T-helper 1 cell treated with Interleukin-12 subunit alpha and Interleukin-12 subunit beta and Interleukin-4 antibody, amounts not matched to agents 30 μg/mL and 1 μg/mL, for 36 hours (primary cell): ENCODE results near the gene SCYL1.

Experiments used
- H3K27ac Mint-ChIP-seq: one replicate; pipeline ENCODE4 v1.8.0; 2021; ENCODE audit warnings: mild to moderate bottlenecking, mixed read lengths
- H3K27me3 Mint-ChIP-seq: one replicate; pipeline ENCODE4 v1.8.0; 2021; ENCODE audit warnings: low read depth, mixed read lengths
- H3K36me3 Mint-ChIP-seq: one replicate; pipeline ENCODE4 v1.8.0; 2021; ENCODE audit warnings: low read depth, mixed read lengths
- H3K4me1 Mint-ChIP-seq: one replicate; pipeline ENCODE4 v1.8.0; 2021; ENCODE audit warnings: low read depth, mixed read lengths
- H3K4me3 Mint-ChIP-seq: one replicate; pipeline ENCODE4 v1.8.0; 2021; ENCODE audit warnings: mild to moderate bottlenecking, moderate library complexity, mixed read lengths
- H3K9me3 Mint-ChIP-seq: one replicate; pipeline ENCODE4 v1.8.0; 2021; ENCODE audit warnings: mixed read lengths

The SCYL1 gene

DNA sequence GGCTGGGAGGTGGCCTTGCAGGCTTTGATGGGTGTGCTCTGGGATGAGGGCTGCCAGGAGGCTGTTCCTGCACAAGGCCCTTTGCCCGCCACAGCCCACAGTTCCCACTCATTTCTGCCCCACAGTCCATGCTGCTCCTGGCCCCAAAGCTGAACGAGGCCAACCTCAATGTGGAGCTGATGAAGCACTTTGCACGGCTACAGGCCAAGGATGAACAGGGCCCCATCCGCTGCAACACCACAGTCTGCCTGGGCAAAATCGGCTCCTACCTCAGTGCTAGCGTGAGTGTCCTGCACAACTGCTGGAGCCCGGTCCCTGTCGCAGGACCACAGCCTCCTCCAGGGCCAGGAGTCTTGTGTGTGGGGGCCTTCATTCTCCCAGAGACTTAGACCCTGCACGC is 10.2 kb downstream of the SCYL1 start:
- Mint-ChIP-seq H3K36me3 (peaks cover 22% of the 10 kb centered on the region), H3K27ac (no peak overlapping the region), H3K4me1 (peaks cover 3% of the 10 kb centered on the region), H3K4me3 (no peak overlapping the region), H3K27me3 (no peaks in the 10 kb centered on the region), H3K9me3 (no peaks in the 10 kb centered on the region)

DNA sequence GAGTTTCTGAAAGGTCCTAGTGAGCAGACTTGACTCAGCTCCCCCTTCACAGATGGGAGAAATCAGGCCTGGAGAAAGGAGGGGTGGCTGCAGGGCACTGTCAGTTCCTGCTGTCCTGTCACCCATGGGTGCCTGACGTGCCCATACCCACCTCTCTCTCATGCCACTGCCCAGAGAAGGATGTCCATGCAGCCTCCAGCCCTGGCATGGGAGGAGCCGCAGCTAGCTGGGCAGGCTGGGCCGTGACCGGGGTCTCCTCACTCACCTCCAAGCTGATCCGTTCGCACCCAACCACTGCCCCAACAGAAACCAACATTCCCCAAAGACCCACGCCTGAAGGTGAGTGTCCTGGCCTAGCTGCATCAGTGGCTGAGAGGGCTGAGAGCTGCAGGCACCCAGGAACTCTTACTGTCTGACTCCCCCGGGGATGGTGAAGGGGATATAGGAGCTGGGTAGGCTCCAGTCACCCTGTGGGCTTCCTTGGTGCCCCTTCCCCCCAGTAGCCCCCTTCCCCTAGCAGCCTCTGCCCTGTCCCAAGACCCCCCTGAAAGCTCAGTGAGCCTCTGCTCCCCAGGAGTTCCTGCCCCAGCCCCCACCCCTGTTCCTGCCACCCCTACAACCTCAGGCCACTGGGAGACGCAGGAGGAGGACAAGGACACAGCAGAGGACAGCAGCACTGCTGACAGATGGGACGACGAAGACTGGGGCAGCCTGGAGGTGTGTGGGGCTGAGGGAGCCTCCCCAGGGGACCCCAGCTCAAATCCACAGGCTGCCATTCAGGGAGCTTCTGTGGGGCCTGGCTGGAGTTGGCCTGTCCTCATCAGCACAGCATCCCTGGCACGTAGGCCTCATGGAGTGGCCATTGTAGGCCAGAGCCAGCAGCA is 11.8 kb downstream of the SCYL1 start:
- H3K27me3 Mint-ChIP-seq, result no peaks in the 10 kb centered on the region
- no peaks in the 10 kb centered on the region for H3K9me3 Mint-ChIP-seq
- peaks cover 13% of the 10 kb centered on the region for H3K36me3 Mint-ChIP-seq
- H3K4me1 Mint-ChIP-seq, result peaks cover 3% of the 10 kb centered on the region
- H3K27ac Mint-ChIP-seq, result no peak overlapping the region
- no peak overlapping the region for H3K4me3 Mint-ChIP-seq

DNA sequence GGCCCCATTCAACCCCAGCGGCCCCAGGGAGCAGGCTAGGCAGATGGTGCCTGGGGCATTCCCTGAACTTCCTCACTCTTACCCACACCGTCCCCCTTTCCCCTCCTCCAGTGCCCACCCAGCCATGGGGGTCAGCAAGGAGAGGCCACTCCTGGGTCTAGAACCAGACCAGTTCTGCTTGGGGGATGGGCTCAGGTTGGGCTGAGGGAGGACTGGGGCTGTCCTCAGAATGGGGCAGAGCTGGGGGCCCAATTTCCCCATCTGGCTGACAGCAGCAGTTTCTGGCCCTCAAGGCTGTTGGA is 12.4 kb downstream of the SCYL1 start:
- Mint-ChIP-seq H3K27ac (no peak overlapping the region), H3K36me3 (peaks cover 10% of the 10 kb centered on the region), H3K27me3 (no peaks in the 10 kb centered on the region), H3K4me3 (peak overlapping the region; percentile 10), H3K4me1 (peaks cover 6% of the 10 kb centered on the region), H3K9me3 (no peaks in the 10 kb centered on the region)

GRCh38 chr11:65537620-65538231 is 12.8 kb downstream of the SCYL1 start:
- H3K4me3 Mint-ChIP-seq, result peak overlapping the region; percentile 10
- no peaks in the 10 kb centered on the region for H3K9me3 Mint-ChIP-seq
- peaks cover 6% of the 10 kb centered on the region for H3K4me1 Mint-ChIP-seq
- peaks cover 12% of the 10 kb centered on the region for H3K36me3 Mint-ChIP-seq
- no peak overlapping the region for H3K27ac Mint-ChIP-seq
- no peaks in the 10 kb centered on the region for H3K27me3 Mint-ChIP-seq

- H3K9me3 Mint-ChIP-seq, result no peaks in the 10 kb centered on the region
- H3K27me3 Mint-ChIP-seq, result no peaks in the 10 kb centered on the region
- H3K4me3 Mint-ChIP-seq, result no peak overlapping the region
- peaks cover 12% of the 10 kb centered on the region for H3K36me3 Mint-ChIP-seq
- peaks cover 6% of the 10 kb centered on the region for H3K4me1 Mint-ChIP-seq
- no peak overlapping the region for H3K27ac Mint-ChIP-seq
These were observed 13.5 kb downstream of the SCYL1 start for GRCh38 chr11:65538232-65538914.

DNA sequence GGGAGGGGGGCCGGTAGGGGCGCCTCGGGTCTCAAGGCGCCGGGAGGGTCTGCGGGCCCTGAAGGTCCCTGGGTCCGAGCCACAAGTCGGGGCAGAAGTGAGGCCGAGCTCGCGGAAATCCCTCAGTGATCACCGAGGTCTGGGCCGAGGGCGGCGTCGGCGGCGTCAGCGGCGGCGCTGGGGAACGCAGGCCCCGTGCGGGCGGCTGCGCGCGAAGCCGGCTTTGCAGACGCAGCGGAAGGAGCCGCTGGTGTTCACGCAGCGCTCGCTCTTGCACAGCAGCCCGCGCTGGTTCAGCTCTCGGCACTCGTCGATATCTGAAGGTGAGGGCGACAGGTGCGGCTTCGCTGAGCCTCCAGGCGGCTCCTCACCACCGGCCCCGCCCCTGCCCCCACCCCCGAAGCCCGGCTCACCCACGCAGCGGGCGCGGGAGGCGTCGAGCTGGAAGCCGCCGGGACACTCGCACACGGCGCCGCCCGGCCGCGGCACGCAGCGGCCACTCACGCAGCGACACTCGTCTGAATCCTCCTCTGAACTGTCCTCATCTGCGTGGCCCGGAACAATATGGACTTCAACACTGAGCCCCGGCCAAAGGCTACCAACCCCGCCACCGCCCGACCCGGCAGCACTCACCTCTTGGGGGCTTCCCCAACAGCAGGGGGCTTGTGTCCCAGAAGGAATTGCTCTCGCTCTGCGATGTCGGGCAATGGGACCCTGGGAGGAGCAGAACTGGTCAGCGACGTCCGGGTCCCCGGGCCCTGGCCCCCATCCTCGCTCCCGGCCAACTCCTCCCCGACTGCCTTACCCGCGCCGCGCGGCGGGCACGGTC is 14.2 kb downstream of the SCYL1 start:
- H3K4me3 Mint-ChIP-seq, result no peak overlapping the region
- H3K27ac Mint-ChIP-seq, result no peak overlapping the region
- H3K27me3 Mint-ChIP-seq, result no peaks in the 10 kb centered on the region
- H3K36me3 Mint-ChIP-seq, result peaks cover 14% of the 10 kb centered on the region
- no peaks in the 10 kb centered on the region for H3K9me3 Mint-ChIP-seq
- peaks cover 8% of the 10 kb centered on the region for H3K4me1 Mint-ChIP-seq

DNA sequence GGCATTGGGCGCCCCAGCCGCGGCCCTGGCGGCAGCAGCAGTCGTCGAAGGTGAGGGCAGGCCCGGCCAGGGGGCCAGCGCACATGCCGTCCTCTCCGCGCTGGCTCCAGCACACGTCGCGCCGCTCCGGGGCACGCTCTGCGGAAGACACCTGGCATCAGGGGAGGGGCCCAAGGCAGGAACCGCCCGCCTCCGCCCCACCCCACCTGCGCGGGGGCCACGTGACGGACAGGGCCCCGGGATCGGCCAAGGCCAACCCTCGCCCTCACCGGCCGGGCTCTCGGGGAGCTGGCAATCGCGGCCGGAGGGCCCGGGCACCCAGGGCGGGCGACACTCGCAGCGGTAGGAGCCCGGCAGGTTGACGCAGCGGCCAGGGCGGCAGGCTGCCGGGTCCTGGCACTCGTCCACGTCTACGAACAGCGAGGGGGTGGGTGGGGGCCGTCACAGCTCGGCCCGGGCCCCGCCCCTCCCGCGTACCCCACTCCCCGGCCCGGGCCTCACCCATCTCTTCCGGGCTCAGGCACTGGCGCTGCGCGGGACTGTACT is 14.9 kb downstream of the SCYL1 start:
- no peaks in the 10 kb centered on the region for H3K27me3 Mint-ChIP-seq
- peak overlapping the region; percentile 80 for H3K27ac Mint-ChIP-seq
- H3K4me3 Mint-ChIP-seq, result peak overlapping the region; percentile 86
- H3K4me1 Mint-ChIP-seq, result peaks cover 14% of the 10 kb centered on the region
- H3K36me3 Mint-ChIP-seq, result peaks cover 15% of the 10 kb centered on the region
- no peaks in the 10 kb centered on the region for H3K9me3 Mint-ChIP-seq

DNA sequence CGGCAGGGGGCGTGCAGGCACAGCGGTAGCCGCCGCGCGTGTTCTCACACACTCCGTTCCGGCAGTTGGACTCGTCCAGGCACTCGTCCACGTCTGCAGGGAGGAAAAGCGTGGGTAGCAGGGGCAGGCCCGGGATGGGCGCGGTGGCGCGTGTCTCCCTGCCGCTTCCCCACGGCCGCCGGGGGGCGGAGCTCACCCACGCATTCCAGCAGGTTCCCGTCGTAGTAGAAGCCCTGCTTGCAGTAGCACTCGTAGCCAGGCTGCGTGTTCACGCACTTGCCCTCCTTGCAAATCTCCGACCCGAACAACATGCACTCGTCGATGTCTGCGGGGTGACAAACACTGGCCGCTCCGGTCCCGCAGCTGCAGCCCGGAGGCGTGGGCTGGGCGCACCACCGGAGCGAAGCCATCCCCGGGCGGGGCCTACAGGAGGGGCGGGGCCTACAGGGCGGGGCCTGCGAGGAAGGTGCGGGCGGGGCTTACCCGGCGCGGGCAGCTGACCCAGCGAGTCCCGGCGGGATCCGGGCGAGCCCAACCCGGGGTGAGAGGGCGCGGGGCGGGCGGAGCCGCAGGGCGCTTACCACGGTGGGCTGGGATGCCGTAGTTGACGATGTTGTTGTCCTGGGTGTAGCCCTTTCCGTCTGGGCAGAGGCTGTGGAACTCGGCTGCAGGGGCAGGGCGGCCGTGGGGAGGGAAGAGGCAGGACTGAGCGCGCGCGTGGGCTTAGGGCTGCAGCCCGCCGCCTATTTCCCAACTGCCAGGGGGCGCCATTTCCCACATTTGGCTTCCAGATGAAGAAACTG is 15.6 kb downstream of the SCYL1 start:
- Mint-ChIP-seq H3K9me3 (no peaks in the 10 kb centered on the region), H3K27ac (peak overlapping the region; percentile 80), H3K4me1 (peaks cover 17% of the 10 kb centered on the region), H3K4me3 (peak overlapping the region; percentile 86), H3K27me3 (no peaks in the 10 kb centered on the region), H3K36me3 (peaks cover 18% of the 10 kb centered on the region)

DNA sequence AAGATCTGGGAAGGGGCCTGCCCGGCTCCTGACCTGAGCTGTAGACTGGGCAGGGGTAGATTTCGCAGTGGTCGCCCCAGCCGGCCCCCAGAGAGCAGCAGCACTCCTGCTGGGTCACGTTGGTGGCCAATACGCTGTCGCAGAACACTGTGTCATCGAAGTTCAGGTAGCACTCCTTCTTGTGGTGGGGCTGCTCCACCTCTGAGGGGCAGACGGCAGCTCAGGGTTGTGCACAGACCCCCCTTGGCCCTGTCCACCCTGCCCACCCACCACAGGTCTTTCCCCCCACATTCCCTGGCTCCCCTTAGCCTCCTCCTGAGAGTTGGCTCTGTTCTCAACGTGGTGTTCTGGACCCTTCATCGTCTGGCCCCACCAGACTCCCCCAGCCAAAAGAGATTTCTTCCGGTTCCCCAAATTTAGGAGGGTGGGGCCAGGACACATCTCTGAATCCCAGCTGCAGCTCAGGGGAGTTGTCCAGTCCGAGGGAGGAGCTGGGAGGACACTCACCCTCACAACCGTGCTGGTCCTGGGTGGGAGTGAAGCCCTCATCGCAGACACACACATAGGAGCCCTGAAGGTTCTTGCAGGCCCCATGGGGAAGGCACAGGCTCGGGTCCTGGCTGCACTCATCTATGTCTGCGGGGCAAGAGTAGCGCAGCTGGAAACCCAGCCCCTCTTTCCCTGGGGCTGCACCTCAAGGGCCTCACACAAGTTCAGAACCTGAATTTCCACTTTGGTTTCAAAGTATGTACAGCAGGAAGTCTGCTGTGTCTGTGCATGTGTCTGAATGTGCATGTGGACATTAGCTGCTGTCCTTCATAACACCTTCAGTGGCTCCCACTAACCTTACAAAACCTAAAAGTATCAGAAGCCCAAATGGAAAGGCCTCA is 16.5 kb downstream of the SCYL1 start:
- H3K27ac Mint-ChIP-seq, result peak overlapping the region; percentile 73
- peaks cover 24% of the 10 kb centered on the region for H3K4me1 Mint-ChIP-seq
- no peaks in the 10 kb centered on the region for H3K27me3 Mint-ChIP-seq
- peaks cover 23% of the 10 kb centered on the region for H3K36me3 Mint-ChIP-seq
- peak overlapping the region; percentile 86 for H3K4me3 Mint-ChIP-seq
- no peaks in the 10 kb centered on the region for H3K9me3 Mint-ChIP-seq

DNA sequence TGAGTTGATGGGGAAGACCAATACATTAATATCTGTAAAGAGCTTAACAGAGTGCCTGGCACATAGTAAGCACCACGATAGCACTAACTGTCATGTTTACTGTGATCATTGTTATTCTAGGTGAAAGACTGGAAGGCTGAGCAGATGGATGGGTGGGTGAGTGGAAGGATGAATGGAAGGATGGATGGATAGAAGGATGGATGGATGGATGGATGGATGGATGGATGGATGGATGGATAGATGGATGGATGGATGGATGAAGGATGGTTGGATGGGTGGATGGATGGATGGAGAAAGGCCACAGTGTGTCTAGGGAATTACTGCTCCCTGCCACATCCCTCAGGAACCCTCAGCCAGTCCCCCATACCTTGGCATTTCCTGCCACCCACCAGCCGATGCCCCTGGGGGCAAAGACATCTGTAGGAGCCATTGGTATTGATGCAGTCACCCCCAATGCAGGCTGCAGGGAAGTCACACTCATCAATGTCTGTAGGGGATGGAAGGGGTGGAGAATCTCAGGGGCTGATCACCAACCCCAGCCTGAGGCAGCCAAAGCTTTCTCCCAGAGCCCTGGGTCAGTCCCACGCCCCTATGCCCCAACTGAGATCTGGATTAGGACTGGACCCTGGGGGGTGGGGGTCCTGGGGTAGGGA is 18.0 kb downstream of the SCYL1 start:
- Mint-ChIP-seq H3K9me3 (no peaks in the 10 kb centered on the region), H3K27ac (no peak overlapping the region), H3K4me3 (no peak overlapping the region), H3K36me3 (peaks cover 21% of the 10 kb centered on the region), H3K4me1 (peaks cover 26% of the 10 kb centered on the region), H3K27me3 (no peaks in the 10 kb centered on the region)

GRCh38 chr11:65545853-65546216 is 21.0 kb downstream of the SCYL1 start:
- H3K27ac Mint-ChIP-seq, result peak overlapping the region; percentile 77
- peaks cover 38% of the 10 kb centered on the region for H3K4me1 Mint-ChIP-seq
- H3K9me3 Mint-ChIP-seq, result no peaks in the 10 kb centered on the region
- H3K4me3 Mint-ChIP-seq, result peak overlapping the region; percentile 73
- peaks cover 35% of the 10 kb centered on the region for H3K36me3 Mint-ChIP-seq
- no peaks in the 10 kb centered on the region for H3K27me3 Mint-ChIP-seq

DNA sequence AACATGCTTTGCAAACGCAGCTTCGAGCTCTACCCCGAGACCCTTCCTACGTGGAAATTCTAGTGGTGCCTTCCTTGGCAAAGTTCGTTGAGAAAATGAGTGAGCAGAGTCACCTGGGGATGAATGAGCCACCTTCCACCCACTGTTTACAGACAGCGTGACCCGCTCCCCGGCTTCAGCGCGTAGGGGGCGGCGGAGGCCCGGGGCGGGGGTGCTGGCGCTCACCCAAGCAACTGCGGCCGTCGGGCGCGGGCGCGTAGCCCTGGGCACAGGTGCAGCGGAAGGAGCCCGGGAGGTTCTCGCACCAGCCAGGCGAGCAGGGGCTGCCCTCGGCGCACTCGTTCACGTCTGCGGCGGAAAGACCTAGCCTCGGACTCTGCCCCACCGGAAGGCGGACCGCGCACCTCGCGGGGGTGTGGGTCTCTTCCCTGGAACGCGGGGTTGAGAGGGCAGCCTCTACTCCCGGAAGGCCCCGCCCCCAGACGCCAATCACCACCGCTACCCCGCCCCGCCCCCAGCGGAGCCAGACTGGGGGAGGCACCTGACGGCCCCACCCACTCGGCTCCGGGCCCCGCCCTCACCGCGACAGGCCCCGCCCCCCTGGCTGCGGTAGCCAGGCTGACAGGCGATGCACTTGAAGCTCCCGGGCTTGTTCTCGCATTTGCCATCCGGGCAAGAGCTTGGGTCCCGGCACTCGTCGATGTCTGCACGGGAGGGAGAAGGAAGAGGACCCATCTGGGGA is 21.5 kb downstream of the SCYL1 start:
- H3K27ac Mint-ChIP-seq, result peak overlapping the region; percentile 79
- H3K36me3 Mint-ChIP-seq, result peaks cover 40% of the 10 kb centered on the region
- H3K4me3 Mint-ChIP-seq, result peak overlapping the region; percentile 73
- no peaks in the 10 kb centered on the region for H3K9me3 Mint-ChIP-seq
- peaks cover 39% of the 10 kb centered on the region for H3K4me1 Mint-ChIP-seq
- H3K27me3 Mint-ChIP-seq, result no peaks in the 10 kb centered on the region
